ENCODE data around the gene NDFIP2.

The NDFIP2 gene

GRCh38 chr13:79529817-79530216 lies 48.9 kb downstream of the NDFIP2 start:
- Histone ChIP-seq H3K4ac (ENCODE audit: low read length) (no peak overlapping the region), H3K4me1 (ENCODE audit: control insufficient read depth in 2 of 2, insufficient read depth in 1 of 2, low read depth in 1 of 2, low read length in 2 of 2) (no peaks in the 10 kb centered on the region), H4K91ac (ENCODE audit: low read depth, low read length, poor library complexity) (no peak overlapping the region), H3K27me3 (ENCODE audit: control insufficient read depth in 3 of 3, insufficient read depth in 3 of 3, low read depth in 1 of 3, low read length in 3 of 3) (no peaks in the 10 kb centered on the region), H3K14ac (ENCODE audit: low read length) (no peak overlapping the region), H3K36me3 (replicated peaks in 1 of 2; ENCODE audit: control insufficient read depth in 2 of 2, insufficient read depth in 2 of 2, low read length in 2 of 2) (peaks cover 1 to 10% of the 10 kb centered on the region in 2 donors), H2AFZ (ENCODE audit: low read length) (no peak overlapping the region), H2BK120ac (ENCODE audit: low read depth, low read length) (no peak overlapping the region), H3K79me1 (ENCODE audit: low read depth, low read length) (no peaks in the 10 kb centered on the region), H3K23ac (ENCODE audit: low read depth, low read length, poor library complexity) (no peak overlapping the region), H3K4me3 (ENCODE audit: low read length in 2 of 2) (no peak overlapping the region), H3K4me2 (ENCODE audit: insufficient read depth, low read length, poor library complexity, severe bottlenecking) (no peak overlapping the region), H2BK12ac (ENCODE audit: low read length) (no peak overlapping the region), H4K8ac (ENCODE audit: low read depth, low read length) (no peak overlapping the region), H2BK15ac (ENCODE audit: low read length) (no peak overlapping the region), H3K27ac (replicated peaks; ENCODE audit: low read length) (no peak overlapping the region), H3K18ac (ENCODE audit: low read length) (no peak overlapping the region), H3K9me3 (replicated peaks in 1 of 2; ENCODE audit: control insufficient read depth in 2 of 2, insufficient read depth in 1 of 2, low read depth in 1 of 2, low read length in 2 of 2) (no peaks in the 10 kb centered on the region), H2AK5ac (ENCODE audit: low read depth, low read length) (no peak overlapping the region), H2BK5ac (ENCODE audit: low read length) (no peak overlapping the region), H3K9ac (ENCODE audit: low read depth, low read length, poor library complexity) (no peak overlapping the region)
- DNase-seq (ENCODE audit: low spot score), result no peak
- WGBS, 2 donors (ENCODE audit: extremely low coverage in 2 of 2, insufficient read length in 2 of 2, insufficient replicate concordance in 1 of 2), result no CpG with 5 or more reads among the region's 4 CpGs

GRCh38 chr13:79530270-79530669 lies 49.3 kb downstream of the NDFIP2 start:
- no peak overlapping the region for H4K8ac ChIP-seq (ENCODE audit: low read depth, low read length)
- DNase-seq (ENCODE audit: low spot score), result no peak
- no peaks in the 10 kb centered on the region for H3K27me3 ChIP-seq (ENCODE audit: control insufficient read depth in 3 of 3, insufficient read depth in 3 of 3, low read depth in 1 of 3, low read length in 3 of 3)
- no peak overlapping the region for H3K9ac ChIP-seq (ENCODE audit: low read depth, low read length, poor library complexity)
- no peak overlapping the region for H4K91ac ChIP-seq (ENCODE audit: low read depth, low read length, poor library complexity)
- no peaks in the 10 kb centered on the region for H3K79me1 ChIP-seq (ENCODE audit: low read depth, low read length)
- H3K4ac ChIP-seq (ENCODE audit: low read length), result no peak overlapping the region
- no peak overlapping the region for H3K18ac ChIP-seq (ENCODE audit: low read length)
- no peaks in the 10 kb centered on the region for H3K9me3 ChIP-seq (replicated peaks in 1 of 2; ENCODE audit: control insufficient read depth in 2 of 2, insufficient read depth in 1 of 2, low read depth in 1 of 2, low read length in 2 of 2)
- H3K4me1 ChIP-seq (ENCODE audit: control insufficient read depth in 2 of 2, insufficient read depth in 1 of 2, low read depth in 1 of 2, low read length in 2 of 2), result no peaks in the 10 kb centered on the region
- H2BK5ac ChIP-seq (ENCODE audit: low read length), result no peak overlapping the region
- no peak overlapping the region for H2AFZ ChIP-seq (ENCODE audit: low read length)
- H3K36me3 ChIP-seq (replicated peaks in 1 of 2; ENCODE audit: control insufficient read depth in 2 of 2, insufficient read depth in 2 of 2, low read length in 2 of 2), result peaks cover 1 to 6% of the 10 kb centered on the region in 2 donors
- H2AK5ac ChIP-seq (ENCODE audit: low read depth, low read length), result no peak overlapping the region
- H2BK15ac ChIP-seq (ENCODE audit: low read length), result no peak overlapping the region
- no peak overlapping the region for H2BK120ac ChIP-seq (ENCODE audit: low read depth, low read length)
- H3K4me2 ChIP-seq (ENCODE audit: insufficient read depth, low read length, poor library complexity, severe bottlenecking), result no peak overlapping the region
- H3K27ac ChIP-seq (replicated peaks; ENCODE audit: low read length), result no peak overlapping the region
- H3K14ac ChIP-seq (ENCODE audit: low read length), result no peak overlapping the region
- H3K4me3 ChIP-seq (ENCODE audit: low read length in 2 of 2), result no peak overlapping the region
- H2BK12ac ChIP-seq (ENCODE audit: low read length), result no peak overlapping the region
- no CpG with 5 or more reads among the region's 2 CpGs for WGBS, 2 donors (ENCODE audit: extremely low coverage in 2 of 2, insufficient read length in 2 of 2, insufficient replicate concordance in 1 of 2)
- H3K23ac ChIP-seq (ENCODE audit: low read depth, low read length, poor library complexity), result no peak overlapping the region

GRCh38 chr13:79531542-79532254 lies 50.7 kb downstream of the NDFIP2 start:
- Histone ChIP-seq H3K27ac (replicated peaks; ENCODE audit: low read length) (no peak overlapping the region), H3K9ac (ENCODE audit: low read depth, low read length, poor library complexity) (no peak overlapping the region), H3K14ac (ENCODE audit: low read length) (no peak overlapping the region), H4K91ac (ENCODE audit: low read depth, low read length, poor library complexity) (no peak overlapping the region), H2AFZ (ENCODE audit: low read length) (no peak overlapping the region), H3K9me3 (replicated peaks in 1 of 2; ENCODE audit: control insufficient read depth in 2 of 2, insufficient read depth in 1 of 2, low read depth in 1 of 2, low read length in 2 of 2) (no peaks in the 10 kb centered on the region), H3K23ac (ENCODE audit: low read depth, low read length, poor library complexity) (no peak overlapping the region), H3K4me3 (ENCODE audit: low read length in 2 of 2) (no peak overlapping the region), H3K36me3 (replicated peaks in 1 of 2; ENCODE audit: control insufficient read depth in 2 of 2, insufficient read depth in 2 of 2, low read length in 2 of 2) (no peaks in the 10 kb centered on the region), H2AK5ac (ENCODE audit: low read depth, low read length) (no peak overlapping the region), H2BK12ac (ENCODE audit: low read length) (no peak overlapping the region), H3K27me3 (ENCODE audit: control insufficient read depth in 3 of 3, insufficient read depth in 3 of 3, low read depth in 1 of 3, low read length in 3 of 3) (no peaks in the 10 kb centered on the region), H4K8ac (ENCODE audit: low read depth, low read length) (no peak overlapping the region), H2BK15ac (ENCODE audit: low read length) (no peak overlapping the region), H3K4me2 (ENCODE audit: insufficient read depth, low read length, poor library complexity, severe bottlenecking) (no peak overlapping the region), H3K4ac (ENCODE audit: low read length) (no peak overlapping the region), H2BK5ac (ENCODE audit: low read length) (no peak overlapping the region), H3K4me1 (ENCODE audit: control insufficient read depth in 2 of 2, insufficient read depth in 1 of 2, low read depth in 1 of 2, low read length in 2 of 2) (no peaks in the 10 kb centered on the region), H2BK120ac (ENCODE audit: low read depth, low read length) (no peak overlapping the region), H3K18ac (ENCODE audit: low read length) (no peak overlapping the region), H3K79me1 (ENCODE audit: low read depth, low read length) (no peaks in the 10 kb centered on the region)
- no peak for DNase-seq (ENCODE audit: low spot score)
- WGBS, 2 donors (ENCODE audit: extremely low coverage in 2 of 2, insufficient read length in 2 of 2, insufficient replicate concordance in 1 of 2), result no CpG with 5 or more reads among the region's 7 CpGs

GRCh38 chr13:79532576-79532975 lies 51.6 kb downstream of the NDFIP2 start:
- no peaks in the 10 kb centered on the region for H3K9me3 ChIP-seq (replicated peaks in 1 of 2; ENCODE audit: control insufficient read depth in 2 of 2, insufficient read depth in 1 of 2, low read depth in 1 of 2, low read length in 2 of 2)
- H2BK12ac ChIP-seq (ENCODE audit: low read length), result no peak overlapping the region
- no CpG with 5 or more reads among the region's 2 CpGs for WGBS, 2 donors (ENCODE audit: extremely low coverage in 2 of 2, insufficient read length in 2 of 2, insufficient replicate concordance in 1 of 2)
- H2BK5ac ChIP-seq (ENCODE audit: low read length), result no peak overlapping the region
- no peak overlapping the region for H3K18ac ChIP-seq (ENCODE audit: low read length)
- H2BK120ac ChIP-seq (ENCODE audit: low read depth, low read length), result no peak overlapping the region
- no peak overlapping the region for H3K4ac ChIP-seq (ENCODE audit: low read length)
- H3K14ac ChIP-seq (ENCODE audit: low read length), result no peak overlapping the region
- no peak for DNase-seq (ENCODE audit: low spot score)
- no peaks in the 10 kb centered on the region for H3K36me3 ChIP-seq (replicated peaks in 1 of 2; ENCODE audit: control insufficient read depth in 2 of 2, insufficient read depth in 2 of 2, low read length in 2 of 2)
- no peak overlapping the region for H2AFZ ChIP-seq (ENCODE audit: low read length)
- no peak overlapping the region for H4K91ac ChIP-seq (ENCODE audit: low read depth, low read length, poor library complexity)
- H4K8ac ChIP-seq (ENCODE audit: low read depth, low read length), result no peak overlapping the region
- H2AK5ac ChIP-seq (ENCODE audit: low read depth, low read length), result no peak overlapping the region
- no peak overlapping the region for H3K4me3 ChIP-seq (ENCODE audit: low read length in 2 of 2)
- H3K79me1 ChIP-seq (ENCODE audit: low read depth, low read length), result no peaks in the 10 kb centered on the region
- no peaks in the 10 kb centered on the region for H3K27me3 ChIP-seq (ENCODE audit: control insufficient read depth in 3 of 3, insufficient read depth in 3 of 3, low read depth in 1 of 3, low read length in 3 of 3)
- H3K4me1 ChIP-seq (ENCODE audit: control insufficient read depth in 2 of 2, insufficient read depth in 1 of 2, low read depth in 1 of 2, low read length in 2 of 2), result no peaks in the 10 kb centered on the region
- no peak overlapping the region for H2BK15ac ChIP-seq (ENCODE audit: low read length)
- H3K27ac ChIP-seq (replicated peaks; ENCODE audit: low read length), result no peak overlapping the region
- H3K4me2 ChIP-seq (ENCODE audit: insufficient read depth, low read length, poor library complexity, severe bottlenecking), result no peak overlapping the region
- no peak overlapping the region for H3K23ac ChIP-seq (ENCODE audit: low read depth, low read length, poor library complexity)
- H3K9ac ChIP-seq (ENCODE audit: low read depth, low read length, poor library complexity), result no peak overlapping the region
